AG10803 (cell line): Measurements from ENCODE around the gene KLF6.
A peak's percentile ranks its signal among the peaks of the same experiment; 100 is the strongest.

Experiments
- DNase-seq: peaks from one replicate; pipeline ENCODE4 v3.0.0; 2010; ENCODE audit warnings: low read depth
- H3K4me3 ChIP-seq: 2 replicates; pipeline ENCODE4 v1.5.1; 2011; ENCODE audit warnings: mild to moderate bottlenecking, low read length, control low read depth
- TF ChIP-seq, protein P1 (sequence below): conservative IDR thresholded peaks from 2 replicates; pipeline ENCODE4 v1.5.1; 2011; ENCODE audit warnings: mild to moderate bottlenecking, low read length, control low read depth, inconsistent platforms

KLF6 gene

DNA sequence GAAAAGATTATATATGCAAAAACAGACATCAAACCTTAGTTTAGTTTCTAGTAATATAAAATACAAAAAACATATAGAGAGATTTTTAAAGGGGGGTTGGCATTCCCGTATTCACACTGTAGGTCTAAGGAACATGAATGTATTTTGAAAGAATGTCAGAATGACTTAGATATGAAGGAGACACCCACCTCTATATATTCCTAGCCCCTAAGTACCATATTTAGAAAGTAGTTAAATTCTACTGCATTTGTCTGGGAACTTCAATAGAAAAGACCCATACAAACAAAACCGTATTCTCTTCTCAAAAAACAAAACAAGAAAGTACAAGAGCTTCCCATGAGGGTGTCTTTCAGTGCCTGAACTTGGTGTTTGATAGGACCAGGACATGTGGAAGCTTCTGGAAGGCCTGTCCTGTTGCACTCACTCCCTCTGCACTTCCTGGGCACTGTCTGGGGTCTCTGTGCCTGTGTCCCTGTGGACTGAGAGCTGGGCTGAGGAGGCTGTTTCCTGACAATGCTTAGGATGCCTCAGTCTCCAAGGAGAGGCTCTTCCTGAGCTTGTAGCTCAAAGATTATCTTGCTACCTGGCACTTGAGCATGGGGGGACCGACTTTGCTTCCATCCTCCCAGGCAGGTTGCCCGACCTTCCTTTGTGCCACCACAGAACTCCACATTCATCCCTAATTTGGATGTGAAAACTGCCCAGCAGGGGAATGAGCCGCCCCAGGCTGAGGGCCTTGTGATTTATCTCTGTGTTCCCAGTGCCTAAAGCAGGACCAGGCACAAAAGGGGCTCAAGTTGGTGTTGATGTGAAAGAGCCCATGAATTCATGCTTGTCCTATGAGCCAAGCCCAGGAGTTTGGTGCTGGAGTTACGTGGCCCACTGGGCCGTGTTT, 44.4 kb upstream of the KLF6 start:
- DNase-seq = no peak
- TF ChIP-seq, protein P1, sequence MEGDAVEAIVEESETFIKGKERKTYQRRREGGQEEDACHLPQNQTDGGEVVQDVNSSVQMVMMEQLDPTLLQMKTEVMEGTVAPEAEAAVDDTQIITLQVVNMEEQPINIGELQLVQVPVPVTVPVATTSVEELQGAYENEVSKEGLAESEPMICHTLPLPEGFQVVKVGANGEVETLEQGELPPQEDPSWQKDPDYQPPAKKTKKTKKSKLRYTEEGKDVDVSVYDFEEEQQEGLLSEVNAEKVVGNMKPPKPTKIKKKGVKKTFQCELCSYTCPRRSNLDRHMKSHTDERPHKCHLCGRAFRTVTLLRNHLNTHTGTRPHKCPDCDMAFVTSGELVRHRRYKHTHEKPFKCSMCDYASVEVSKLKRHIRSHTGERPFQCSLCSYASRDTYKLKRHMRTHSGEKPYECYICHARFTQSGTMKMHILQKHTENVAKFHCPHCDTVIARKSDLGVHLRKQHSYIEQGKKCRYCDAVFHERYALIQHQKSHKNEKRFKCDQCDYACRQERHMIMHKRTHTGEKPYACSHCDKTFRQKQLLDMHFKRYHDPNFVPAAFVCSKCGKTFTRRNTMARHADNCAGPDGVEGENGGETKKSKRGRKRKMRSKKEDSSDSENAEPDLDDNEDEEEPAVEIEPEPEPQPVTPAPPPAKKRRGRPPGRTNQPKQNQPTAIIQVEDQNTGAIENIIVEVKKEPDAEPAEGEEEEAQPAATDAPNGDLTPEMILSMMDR = no peak
- peak overlapping the region; percentile 43 for H3K4me3 ChIP-seq

DNA sequence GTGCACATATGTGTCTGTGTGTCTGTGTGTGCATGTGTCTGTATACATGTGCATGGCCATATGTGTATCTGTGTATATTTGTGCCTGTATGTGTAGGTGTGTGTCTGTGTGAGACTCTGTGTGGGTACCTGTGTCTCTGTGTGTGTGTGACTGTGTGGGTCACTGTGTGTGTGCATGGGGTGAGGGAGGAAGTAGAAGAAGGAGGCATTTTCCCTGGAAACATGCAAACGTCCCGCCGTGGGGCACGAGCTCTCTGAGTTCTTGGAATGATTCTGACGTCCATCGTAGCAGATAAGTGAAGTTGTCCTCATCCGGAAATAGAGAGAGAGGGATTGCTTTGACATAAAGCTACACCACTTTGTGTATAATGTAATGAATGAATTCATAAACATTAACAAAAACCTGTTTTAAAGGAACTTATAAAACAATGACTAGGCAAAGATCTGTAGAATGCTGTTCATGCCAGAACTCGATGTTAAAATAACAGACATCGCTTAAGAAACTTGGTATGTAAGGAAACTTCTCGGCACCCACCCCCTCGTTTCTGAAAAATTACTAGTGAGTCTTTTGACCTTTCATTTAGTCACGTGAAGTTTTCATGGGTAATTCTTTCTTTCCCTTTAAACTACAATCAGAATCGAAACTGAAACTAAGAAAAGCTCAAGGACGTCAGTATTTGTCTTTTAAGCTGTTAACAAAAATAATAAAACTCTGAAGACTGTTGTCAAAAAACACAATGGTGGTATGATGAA, 43.6 kb upstream of the KLF6 start:
- H3K4me3 ChIP-seq = peak overlapping the region; percentile 43
- TF ChIP-seq, protein P1 = no peak
- peak; percentile 60 for DNase-seq

DNA sequence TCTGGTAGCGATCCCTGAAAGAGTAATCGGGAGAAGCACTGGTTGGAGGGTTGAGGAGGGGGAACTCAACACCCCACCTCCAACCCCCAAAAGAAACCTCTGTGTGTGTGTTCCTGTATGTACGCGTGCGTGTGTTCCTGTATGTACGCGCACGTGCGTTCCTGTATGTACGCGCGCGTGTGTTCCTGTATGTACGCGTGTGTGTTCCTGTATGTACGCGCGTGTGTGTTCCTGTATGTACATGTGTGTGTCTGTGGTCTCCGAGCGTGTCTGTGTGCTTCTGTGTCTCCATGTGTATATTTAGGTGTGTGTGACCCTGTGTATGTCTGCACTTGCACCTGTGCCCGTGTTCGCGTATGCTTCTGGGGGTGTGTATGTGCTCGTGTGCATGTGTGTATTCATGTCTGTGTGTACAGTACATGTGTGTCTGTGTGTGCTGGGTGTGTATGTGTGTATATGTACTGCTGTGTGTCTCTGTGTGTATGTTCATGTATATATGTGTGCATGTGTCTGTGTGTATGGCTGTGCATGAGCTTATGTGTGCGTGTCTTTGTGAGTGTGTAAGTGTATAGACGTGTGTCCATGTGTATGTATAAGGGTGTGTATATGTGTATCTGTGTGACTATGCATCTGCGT, 42.9 kb upstream of the KLF6 start:
- no peak overlapping the region for H3K4me3 ChIP-seq
- no peak for DNase-seq
- TF ChIP-seq, protein P1 = no peak

GRCh38 chr10:3827266-3827665, 42.3 kb upstream of the KLF6 start:
- DNase-seq = no peak
- TF ChIP-seq, protein P1 = no peak
- no peak overlapping the region for H3K4me3 ChIP-seq

GRCh38 chr10:3825862-3826351, 40.9 kb upstream of the KLF6 start:
- DNase-seq = no peak
- TF ChIP-seq, protein P1 = no peak
- no peak overlapping the region for H3K4me3 ChIP-seq

GRCh38 chr10:3825244-3825643, 40.2 kb upstream of the KLF6 start:
- TF ChIP-seq, protein P1 = no peak
- H3K4me3 ChIP-seq = no peak overlapping the region
- peak; percentile 90 for DNase-seq
